Measurements from ENCODE around the gene C1RL.
"Not testable (repeated sequence)": the region's sequence is repeated elsewhere in the genome, so short reads cannot be mapped to it uniquely, and the experiment has no call there.

C1RL gene

DNA sequence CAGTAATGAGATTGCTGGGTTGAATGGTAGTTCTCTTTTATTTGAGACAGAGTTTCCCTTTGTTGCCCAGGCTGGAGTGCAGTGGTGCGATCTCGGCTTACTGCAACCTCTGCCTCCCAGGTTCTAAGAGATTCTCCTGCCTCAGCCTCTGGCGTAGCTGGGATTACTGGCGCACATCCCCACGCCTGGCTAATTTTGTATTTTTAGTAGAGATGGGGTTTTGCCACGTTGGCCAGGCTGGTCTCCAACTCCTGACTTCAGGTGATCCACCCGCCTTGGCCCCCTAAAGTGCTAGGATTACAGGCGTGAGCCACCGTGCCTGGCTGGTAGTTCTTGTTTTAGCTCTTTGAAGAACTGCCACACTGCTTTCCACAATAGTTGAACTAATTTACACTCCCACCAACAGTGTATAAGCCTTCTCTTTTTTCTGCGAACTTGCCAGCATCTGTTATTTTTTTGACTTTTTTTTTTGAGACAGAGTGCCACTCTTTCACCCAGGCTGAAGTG lies 59.5 kb downstream of the C1RL start:
- H3K36me3 ChIP-seq (ENCODE audit: insufficient read depth, low read length); H2AFZ ChIP-seq (ENCODE audit: low read length, unreplicated experiment); H3K4me3 ChIP-seq (ENCODE audit: low read depth, low read length); H3K27ac ChIP-seq (ENCODE audit: low read depth, low read length); H3K79me2 ChIP-seq (ENCODE audit: control insufficient read depth, insufficient read depth, low read length, unreplicated experiment); H3K4me1 ChIP-seq (ENCODE audit: control insufficient read depth, insufficient read depth, low read length, unreplicated experiment): not testable (repeated sequence)
- H3K27me3 ChIP-seq (ENCODE audit: insufficient read depth, low read length): peaks cover 18% of the 10 kb centered on the region; the same call in 1 of the 2 replicates

DNA sequence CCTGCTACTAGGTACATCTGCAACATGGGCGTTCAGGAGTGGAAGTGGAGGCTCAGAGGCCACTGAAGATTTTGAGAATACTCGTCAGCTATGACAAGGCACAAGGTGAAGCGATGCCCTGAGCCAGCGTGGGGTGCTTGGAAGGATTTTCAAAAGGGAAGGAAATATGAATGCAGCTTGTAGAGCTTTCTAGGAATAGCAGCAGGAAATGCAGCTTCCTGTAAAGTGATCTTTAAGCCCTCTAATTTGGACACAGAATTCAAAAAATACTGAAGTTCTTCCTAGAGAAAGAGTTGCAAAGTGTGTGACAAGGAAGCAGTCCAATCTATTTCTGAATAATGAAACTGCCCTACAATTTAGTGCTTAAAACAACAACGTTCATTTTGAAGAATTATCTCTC lies 61.7 kb downstream of the C1RL start:
- no peak overlapping the region for H2AFZ ChIP-seq (ENCODE audit: low read length, unreplicated experiment)
- no peaks in the 10 kb centered on the region for H3K79me2 ChIP-seq (ENCODE audit: control insufficient read depth, insufficient read depth, low read length, unreplicated experiment)

DNA sequence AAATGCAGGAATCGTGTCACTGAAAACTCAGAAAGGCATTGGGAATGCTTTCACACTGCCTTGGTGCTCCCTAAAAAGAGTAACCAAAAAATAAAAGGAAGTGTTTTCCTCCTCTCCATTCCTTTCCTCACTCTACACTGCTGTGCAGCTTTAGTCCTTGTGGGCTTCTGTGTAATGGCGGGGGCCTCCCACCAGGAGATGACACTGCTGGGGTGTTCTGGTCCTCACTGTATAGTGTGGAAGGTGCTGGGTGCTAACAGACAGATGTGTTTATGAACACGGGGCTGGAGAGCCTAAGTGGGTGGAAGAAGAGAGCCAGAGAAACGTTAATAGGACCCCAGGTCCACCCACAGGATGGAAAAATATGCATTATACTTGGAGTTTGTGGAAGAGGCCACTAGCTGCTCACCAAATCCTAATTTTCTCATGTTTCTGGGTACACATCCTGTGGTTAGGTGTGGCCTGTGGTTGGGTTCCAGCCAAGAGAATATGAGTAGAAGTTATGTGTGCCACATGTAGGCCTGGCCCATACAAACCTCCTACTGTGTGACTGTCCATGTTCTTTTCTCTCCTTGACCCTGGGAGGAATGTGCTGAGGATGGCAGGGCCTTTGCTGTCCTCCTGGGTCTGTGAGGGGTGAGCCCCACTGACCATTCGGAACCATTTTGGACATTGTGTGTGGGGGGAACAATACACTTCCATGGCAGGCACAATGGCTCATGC lies 62.5 kb downstream of the C1RL start:
- H3K27me3 ChIP-seq (ENCODE audit: insufficient read depth, low read length): 0 out of 2 replicates have a peak, but pooled peaks cover 9% of the 10 kb centered on the region
- no peaks in the 10 kb centered on the region for H3K4me1 ChIP-seq (ENCODE audit: control insufficient read depth, insufficient read depth, low read length, unreplicated experiment)
- H3K36me3 ChIP-seq (ENCODE audit: insufficient read depth, low read length): no peaks in the 10 kb centered on the region
- no peaks in the 10 kb centered on the region for H3K79me2 ChIP-seq (ENCODE audit: control insufficient read depth, insufficient read depth, low read length, unreplicated experiment)
- H3K27ac ChIP-seq (ENCODE audit: low read depth, low read length): no peak overlapping the region
- H2AFZ ChIP-seq (ENCODE audit: low read length, unreplicated experiment): no peak overlapping the region
- H3K4me3 ChIP-seq (ENCODE audit: low read depth, low read length): no peak overlapping the region

More for the DNA sequence above, 61.7 kb downstream of the C1RL start:
- Histone ChIP-seq H3K4me3 (ENCODE audit: low read depth, low read length) (no peak overlapping the region), H3K27me3 (ENCODE audit: insufficient read depth, low read length) (peaks cover 14% of the 10 kb centered on the region; the same call in 1 of the 2 replicates), H3K4me1 (ENCODE audit: control insufficient read depth, insufficient read depth, low read length, unreplicated experiment) (no peaks in the 10 kb centered on the region), H3K36me3 (ENCODE audit: insufficient read depth, low read length) (no peaks in the 10 kb centered on the region), H3K27ac (ENCODE audit: low read depth, low read length) (no peak overlapping the region)

DNA sequence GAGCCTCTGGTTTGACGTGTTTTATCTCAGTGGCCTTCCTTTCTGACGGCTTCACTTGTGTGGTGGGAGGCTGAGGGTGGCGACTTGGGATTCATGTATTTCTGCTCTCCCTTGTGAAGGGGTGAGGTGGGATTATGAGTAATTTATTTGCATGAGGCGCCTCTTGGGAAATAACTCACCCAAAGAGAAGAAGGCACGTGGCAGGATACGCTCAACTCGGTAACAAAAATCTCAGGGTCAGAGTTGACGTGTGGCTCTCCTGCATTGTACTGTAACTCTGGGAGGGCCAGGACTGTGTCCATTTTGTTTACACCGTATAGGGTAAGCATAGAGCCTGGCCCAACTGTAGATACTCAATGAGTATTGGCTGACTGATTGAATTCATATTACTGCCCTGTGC lies 63.1 kb downstream of the C1RL start:
- no peaks in the 10 kb centered on the region for H3K79me2 ChIP-seq (ENCODE audit: control insufficient read depth, insufficient read depth, low read length, unreplicated experiment)
- no peaks in the 10 kb centered on the region for H3K36me3 ChIP-seq (ENCODE audit: insufficient read depth, low read length)
- no peaks in the 10 kb centered on the region for H3K4me1 ChIP-seq (ENCODE audit: control insufficient read depth, insufficient read depth, low read length, unreplicated experiment)
- no peak overlapping the region for H3K27ac ChIP-seq (ENCODE audit: low read depth, low read length)
- H3K4me3 ChIP-seq (ENCODE audit: low read depth, low read length): no peak overlapping the region
- H3K27me3 ChIP-seq (ENCODE audit: insufficient read depth, low read length): 0 out of 2 replicates have a peak, but pooled peaks cover 3% of the 10 kb centered on the region
- no peak overlapping the region for H2AFZ ChIP-seq (ENCODE audit: low read length, unreplicated experiment)
